HL-60 (cell line): ENCODE measurements around the gene WNT5B.

ENCODE experiments used
- CTCF ChIP-seq: IDR thresholded peaks from one replicate; pipeline ENCODE4 v1.5.1; 2011; ENCODE audit warnings: low read length, control low read depth, inconsistent platforms; ENCODE audit not compliant: insufficient read depth
- GABPA ChIP-seq: IDR thresholded peaks from 2 replicates; pipeline ENCODE4 v1.6.1; 2012; ENCODE audit warnings: low read depth
- POLR2AphosphoS5 ChIP-seq: IDR thresholded peaks from 2 replicates; pipeline ENCODE4 v1.6.1; 2012; ENCODE audit warnings: low read depth
- SPI1 ChIP-seq: IDR thresholded peaks from 2 replicates; pipeline ENCODE4 v1.6.1; 2012; ENCODE audit warnings: low read depth, mild to moderate bottlenecking, borderline replicate concordance
- TF ChIP-seq, protein P1 (sequence below): IDR thresholded peaks from 2 replicates; pipeline ENCODE4 v1.6.1; 2012; ENCODE audit warnings: low read depth; ENCODE audit not compliant: insufficient replicate concordance

GRCh38 chr12:1584326-1584725 lies 44.7 kb upstream of the WNT5B start:
- TF ChIP-seq CTCF (no peak), GABPA (no peak), POLR2AphosphoS5 (no peak), SPI1 (no peak)
- TF ChIP-seq, protein P1, sequence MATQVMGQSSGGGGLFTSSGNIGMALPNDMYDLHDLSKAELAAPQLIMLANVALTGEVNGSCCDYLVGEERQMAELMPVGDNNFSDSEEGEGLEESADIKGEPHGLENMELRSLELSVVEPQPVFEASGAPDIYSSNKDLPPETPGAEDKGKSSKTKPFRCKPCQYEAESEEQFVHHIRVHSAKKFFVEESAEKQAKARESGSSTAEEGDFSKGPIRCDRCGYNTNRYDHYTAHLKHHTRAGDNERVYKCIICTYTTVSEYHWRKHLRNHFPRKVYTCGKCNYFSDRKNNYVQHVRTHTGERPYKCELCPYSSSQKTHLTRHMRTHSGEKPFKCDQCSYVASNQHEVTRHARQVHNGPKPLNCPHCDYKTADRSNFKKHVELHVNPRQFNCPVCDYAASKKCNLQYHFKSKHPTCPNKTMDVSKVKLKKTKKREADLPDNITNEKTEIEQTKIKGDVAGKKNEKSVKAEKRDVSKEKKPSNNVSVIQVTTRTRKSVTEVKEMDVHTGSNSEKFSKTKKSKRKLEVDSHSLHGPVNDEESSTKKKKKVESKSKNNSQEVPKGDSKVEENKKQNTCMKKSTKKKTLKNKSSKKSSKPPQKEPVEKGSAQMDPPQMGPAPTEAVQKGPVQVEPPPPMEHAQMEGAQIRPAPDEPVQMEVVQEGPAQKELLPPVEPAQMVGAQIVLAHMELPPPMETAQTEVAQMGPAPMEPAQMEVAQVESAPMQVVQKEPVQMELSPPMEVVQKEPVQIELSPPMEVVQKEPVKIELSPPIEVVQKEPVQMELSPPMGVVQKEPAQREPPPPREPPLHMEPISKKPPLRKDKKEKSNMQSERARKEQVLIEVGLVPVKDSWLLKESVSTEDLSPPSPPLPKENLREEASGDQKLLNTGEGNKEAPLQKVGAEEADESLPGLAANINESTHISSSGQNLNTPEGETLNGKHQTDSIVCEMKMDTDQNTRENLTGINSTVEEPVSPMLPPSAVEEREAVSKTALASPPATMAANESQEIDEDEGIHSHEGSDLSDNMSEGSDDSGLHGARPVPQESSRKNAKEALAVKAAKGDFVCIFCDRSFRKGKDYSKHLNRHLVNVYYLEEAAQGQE, result no peak
